H1 (cell line): ENCODE data around the gene STAG2. TPM values are rescaled to one million over a fixed set of nuclear protein-coding genes. Genes with fewer than 3 reads are reported as not detected.

Experiments
- BRCA1 ChIP-seq: IDR thresholded peaks from 2 replicates; pipeline ENCODE4 v1.6.1; 2012; ENCODE audit warnings: low read depth, low read length, improper control_type of control experiment
- JUN ChIP-seq: IDR thresholded peaks from 2 replicates; pipeline ENCODE4 v1.6.1; 2011; ENCODE audit warnings: low read depth, mild to moderate bottlenecking, improper control_type of control experiment, low read length
- KDM1A ChIP-seq: fragments of 200-600, 300-600 bp; sonication (generic); IDR thresholded peaks from 2 replicates; pipeline ENCODE4 v1.7.1; 2016; ENCODE audit warnings: mild to moderate bottlenecking, low read length, borderline replicate concordance
- TAF7 ChIP-seq: optimal IDR thresholded peaks from 2 replicates; pipeline ENCODE3; 2011; ENCODE audit warnings: low read depth, mild to moderate bottlenecking, inconsistent platforms, low read length, moderate library complexity, borderline replicate concordance
- polyA plus RNA-seq, 7 experiments: library from polyadenylated mRNA; depleted of rRNA in 3 of 7; stranded (reverse) in 5 of 7; unstranded in 2 of 7; fragments of >200 nt in 5 of 7; fragments of 200-250 nt in 2 of 7; gene quantifications; 1 replicate in 5 of 7; 2 replicates in 1 of 7; 4 replicates in 1 of 7; pipeline versions ENCODE4 v1.2.1 to v1.2.3, GENCODE V29; 2011 to 2013; ENCODE audit warnings: missing spikeins in 2 of 7, mixed read lengths in 2 of 7
- total RNA-seq: library from RNA; stranded (reverse); fragmentation: NEBNext Ultra II Directional; extraction: Animal tissue kit (Norgen Biotek cat#: 25700); gene quantifications from 2 replicates; pipeline ENCODE4 v1.2.1, GENCODE V29; 2021
- TF ChIP-seq, protein P1 (sequence below): fragments of 300-600 bp; sonication (generic); IDR thresholded peaks from 2 replicates; pipeline ENCODE4 v1.7.1; 2012; ENCODE audit warnings: low read length, moderate library complexity, mild to moderate bottlenecking, inconsistent platforms; ENCODE audit not compliant: insufficient replicate concordance
- TF ChIP-seq, protein P2 (sequence below): IDR thresholded peaks from 2 replicates; pipeline ENCODE4 v1.6.1; 2011; ENCODE audit warnings: low read depth, mild to moderate bottlenecking, low read length; ENCODE audit not compliant: insufficient read depth
- TF ChIP-seq, protein P3 (sequence below): IDR thresholded peaks from 2 replicates; pipeline ENCODE4 v1.6.1; 2012; ENCODE audit warnings: inconsistent platforms
- TF ChIP-seq, protein P4 (sequence below): IDR thresholded peaks from 2 replicates; pipeline ENCODE4 v1.6.1; 2012; ENCODE audit warnings: low read length, inconsistent platforms

STAG2 gene
- total and polyA plus RNA-seq, 2 of the 8 experiments (the other 6 are each of a cell fraction or from before 2014, with no cell fraction given) = 20.3 to 94.9 TPM

DNA sequence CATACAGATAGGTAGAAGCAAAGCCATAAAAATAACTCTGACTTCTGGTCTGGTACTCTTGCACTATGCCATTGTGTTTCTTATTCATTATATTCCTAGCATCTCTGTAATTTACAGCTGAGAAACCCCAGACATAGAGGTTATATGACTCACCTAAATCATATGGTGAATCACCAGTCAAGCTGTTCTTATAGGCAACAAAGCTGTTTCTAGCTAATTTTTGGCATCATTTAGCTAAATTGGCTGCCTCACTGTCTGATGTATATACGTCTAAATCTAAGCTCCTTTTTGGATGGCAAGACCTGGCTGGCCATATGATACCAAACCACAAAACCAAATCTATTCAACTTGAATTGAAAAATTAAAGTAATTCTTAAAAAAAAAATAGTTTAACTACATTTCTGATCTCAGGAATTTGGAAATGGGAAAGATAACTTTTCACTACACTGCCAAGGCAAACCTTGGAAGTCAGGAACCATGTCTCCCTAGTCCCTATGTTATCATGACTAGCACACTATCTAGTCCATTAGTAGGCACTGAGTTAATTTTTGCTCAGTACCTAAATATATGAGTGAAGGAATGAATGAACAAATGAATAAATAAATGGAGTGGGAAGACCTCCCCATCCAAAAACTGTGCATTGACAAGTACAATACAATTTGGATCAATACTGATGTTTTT, 41.3 kb upstream of the STAG2 start (continued):
- TF ChIP-seq, protein P1, sequence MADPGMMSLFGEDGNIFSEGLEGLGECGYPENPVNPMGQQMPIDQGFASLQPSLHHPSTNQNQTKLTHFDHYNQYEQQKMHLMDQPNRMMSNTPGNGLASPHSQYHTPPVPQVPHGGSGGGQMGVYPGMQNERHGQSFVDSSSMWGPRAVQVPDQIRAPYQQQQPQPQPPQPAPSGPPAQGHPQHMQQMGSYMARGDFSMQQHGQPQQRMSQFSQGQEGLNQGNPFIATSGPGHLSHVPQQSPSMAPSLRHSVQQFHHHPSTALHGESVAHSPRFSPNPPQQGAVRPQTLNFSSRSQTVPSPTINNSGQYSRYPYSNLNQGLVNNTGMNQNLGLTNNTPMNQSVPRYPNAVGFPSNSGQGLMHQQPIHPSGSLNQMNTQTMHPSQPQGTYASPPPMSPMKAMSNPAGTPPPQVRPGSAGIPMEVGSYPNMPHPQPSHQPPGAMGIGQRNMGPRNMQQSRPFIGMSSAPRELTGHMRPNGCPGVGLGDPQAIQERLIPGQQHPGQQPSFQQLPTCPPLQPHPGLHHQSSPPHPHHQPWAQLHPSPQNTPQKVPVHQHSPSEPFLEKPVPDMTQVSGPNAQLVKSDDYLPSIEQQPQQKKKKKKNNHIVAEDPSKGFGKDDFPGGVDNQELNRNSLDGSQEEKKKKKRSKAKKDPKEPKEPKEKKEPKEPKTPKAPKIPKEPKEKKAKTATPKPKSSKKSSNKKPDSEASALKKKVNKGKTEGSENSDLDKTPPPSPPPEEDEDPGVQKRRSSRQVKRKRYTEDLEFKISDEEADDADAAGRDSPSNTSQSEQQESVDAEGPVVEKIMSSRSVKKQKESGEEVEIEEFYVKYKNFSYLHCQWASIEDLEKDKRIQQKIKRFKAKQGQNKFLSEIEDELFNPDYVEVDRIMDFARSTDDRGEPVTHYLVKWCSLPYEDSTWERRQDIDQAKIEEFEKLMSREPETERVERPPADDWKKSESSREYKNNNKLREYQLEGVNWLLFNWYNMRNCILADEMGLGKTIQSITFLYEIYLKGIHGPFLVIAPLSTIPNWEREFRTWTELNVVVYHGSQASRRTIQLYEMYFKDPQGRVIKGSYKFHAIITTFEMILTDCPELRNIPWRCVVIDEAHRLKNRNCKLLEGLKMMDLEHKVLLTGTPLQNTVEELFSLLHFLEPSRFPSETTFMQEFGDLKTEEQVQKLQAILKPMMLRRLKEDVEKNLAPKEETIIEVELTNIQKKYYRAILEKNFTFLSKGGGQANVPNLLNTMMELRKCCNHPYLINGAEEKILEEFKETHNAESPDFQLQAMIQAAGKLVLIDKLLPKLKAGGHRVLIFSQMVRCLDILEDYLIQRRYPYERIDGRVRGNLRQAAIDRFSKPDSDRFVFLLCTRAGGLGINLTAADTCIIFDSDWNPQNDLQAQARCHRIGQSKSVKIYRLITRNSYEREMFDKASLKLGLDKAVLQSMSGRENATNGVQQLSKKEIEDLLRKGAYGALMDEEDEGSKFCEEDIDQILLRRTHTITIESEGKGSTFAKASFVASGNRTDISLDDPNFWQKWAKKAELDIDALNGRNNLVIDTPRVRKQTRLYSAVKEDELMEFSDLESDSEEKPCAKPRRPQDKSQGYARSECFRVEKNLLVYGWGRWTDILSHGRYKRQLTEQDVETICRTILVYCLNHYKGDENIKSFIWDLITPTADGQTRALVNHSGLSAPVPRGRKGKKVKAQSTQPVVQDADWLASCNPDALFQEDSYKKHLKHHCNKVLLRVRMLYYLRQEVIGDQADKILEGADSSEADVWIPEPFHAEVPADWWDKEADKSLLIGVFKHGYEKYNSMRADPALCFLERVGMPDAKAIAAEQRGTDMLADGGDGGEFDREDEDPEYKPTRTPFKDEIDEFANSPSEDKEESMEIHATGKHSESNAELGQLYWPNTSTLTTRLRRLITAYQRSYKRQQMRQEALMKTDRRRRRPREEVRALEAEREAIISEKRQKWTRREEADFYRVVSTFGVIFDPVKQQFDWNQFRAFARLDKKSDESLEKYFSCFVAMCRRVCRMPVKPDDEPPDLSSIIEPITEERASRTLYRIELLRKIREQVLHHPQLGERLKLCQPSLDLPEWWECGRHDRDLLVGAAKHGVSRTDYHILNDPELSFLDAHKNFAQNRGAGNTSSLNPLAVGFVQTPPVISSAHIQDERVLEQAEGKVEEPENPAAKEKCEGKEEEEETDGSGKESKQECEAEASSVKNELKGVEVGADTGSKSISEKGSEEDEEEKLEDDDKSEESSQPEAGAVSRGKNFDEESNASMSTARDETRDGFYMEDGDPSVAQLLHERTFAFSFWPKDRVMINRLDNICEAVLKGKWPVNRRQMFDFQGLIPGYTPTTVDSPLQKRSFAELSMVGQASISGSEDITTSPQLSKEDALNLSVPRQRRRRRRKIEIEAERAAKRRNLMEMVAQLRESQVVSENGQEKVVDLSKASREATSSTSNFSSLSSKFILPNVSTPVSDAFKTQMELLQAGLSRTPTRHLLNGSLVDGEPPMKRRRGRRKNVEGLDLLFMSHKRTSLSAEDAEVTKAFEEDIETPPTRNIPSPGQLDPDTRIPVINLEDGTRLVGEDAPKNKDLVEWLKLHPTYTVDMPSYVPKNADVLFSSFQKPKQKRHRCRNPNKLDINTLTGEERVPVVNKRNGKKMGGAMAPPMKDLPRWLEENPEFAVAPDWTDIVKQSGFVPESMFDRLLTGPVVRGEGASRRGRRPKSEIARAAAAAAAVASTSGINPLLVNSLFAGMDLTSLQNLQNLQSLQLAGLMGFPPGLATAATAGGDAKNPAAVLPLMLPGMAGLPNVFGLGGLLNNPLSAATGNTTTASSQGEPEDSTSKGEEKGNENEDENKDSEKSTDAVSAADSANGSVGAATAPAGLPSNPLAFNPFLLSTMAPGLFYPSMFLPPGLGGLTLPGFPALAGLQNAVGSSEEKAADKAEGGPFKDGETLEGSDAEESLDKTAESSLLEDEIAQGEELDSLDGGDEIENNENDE = no peak
- TF ChIP-seq, protein P2, sequence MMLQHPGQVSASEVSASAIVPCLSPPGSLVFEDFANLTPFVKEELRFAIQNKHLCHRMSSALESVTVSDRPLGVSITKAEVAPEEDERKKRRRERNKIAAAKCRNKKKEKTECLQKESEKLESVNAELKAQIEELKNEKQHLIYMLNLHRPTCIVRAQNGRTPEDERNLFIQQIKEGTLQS = no peak
- no peak for TF ChIP-seq TAF7
- TF ChIP-seq BRCA1 = no peak
- TF ChIP-seq, protein P3, sequence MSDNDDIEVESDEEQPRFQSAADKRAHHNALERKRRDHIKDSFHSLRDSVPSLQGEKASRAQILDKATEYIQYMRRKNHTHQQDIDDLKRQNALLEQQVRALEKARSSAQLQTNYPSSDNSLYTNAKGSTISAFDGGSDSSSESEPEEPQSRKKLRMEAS = no peak
- TF ChIP-seq JUN = no peak
- TF ChIP-seq, protein P4, sequence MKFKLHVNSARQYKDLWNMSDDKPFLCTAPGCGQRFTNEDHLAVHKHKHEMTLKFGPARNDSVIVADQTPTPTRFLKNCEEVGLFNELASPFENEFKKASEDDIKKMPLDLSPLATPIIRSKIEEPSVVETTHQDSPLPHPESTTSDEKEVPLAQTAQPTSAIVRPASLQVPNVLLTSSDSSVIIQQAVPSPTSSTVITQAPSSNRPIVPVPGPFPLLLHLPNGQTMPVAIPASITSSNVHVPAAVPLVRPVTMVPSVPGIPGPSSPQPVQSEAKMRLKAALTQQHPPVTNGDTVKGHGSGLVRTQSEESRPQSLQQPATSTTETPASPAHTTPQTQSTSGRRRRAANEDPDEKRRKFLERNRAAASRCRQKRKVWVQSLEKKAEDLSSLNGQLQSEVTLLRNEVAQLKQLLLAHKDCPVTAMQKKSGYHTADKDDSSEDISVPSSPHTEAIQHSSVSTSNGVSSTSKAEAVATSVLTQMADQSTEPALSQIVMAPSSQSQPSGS = no peak
- no peak for TF ChIP-seq KDM1A
